Measurements from ENCODE around the gene ZNF333.
A peak's percentile ranks its signal among the peaks of the same experiment; 100 is the strongest.

Gene ZNF333

DNA sequence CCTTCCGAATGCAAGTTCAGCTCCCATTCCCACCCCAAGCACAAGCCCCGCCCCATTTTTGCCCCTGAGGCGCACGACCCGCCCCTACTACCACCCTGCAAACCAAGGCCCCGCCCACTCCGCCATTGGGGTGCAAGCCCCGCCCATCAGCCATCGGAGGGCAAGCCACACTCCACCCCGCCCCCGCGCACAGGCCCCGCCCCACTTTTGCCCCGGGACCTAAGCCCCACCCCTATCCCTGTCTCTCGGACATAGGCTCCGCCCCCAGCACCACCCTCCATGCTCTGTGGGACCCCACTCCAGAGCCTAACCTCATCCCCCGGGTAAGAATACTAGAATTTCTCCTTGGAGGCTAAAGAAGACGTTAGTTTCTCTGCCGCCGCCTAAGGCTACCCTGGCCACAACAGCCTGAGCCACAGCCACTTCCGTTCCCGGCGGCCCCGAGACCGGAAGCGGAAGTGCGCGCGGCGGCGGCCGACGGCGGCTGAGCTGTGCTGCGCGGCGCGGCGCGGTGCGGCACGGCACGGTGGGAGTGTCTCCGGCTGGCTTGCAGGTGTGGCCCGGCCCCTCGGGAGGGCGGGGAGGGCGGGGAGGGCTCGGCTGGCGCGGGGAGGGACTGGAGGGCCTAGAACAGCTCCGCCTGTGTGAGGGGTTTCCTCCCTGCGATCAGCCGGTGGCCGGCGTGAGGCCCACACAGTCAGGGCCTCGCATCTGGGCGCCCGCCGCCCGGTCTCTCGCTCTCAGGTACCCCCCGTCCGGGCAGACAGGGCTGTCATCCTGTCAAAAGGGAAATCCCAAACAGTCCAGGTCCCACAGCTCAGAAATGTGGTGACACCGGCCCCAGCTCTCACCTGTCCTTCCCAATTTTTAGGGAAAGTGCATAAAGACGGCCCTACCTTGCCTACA is at the start of gene ZNF333:
TSS of gene ZNF333 (plus strand) at position 451 of the 906 bp plus-strand sequence. CDS start 3,444 bp downstream, outside the sequence.
- H3K27ac ChIP-seq (ENCODE audit: low read length), result peak within 1 kb of the TSS; percentile 87
- H3K36me3 ChIP-seq (ENCODE audit: control insufficient read depth in 2 of 2, insufficient read depth in 2 of 2, low read length in 2 of 2), result peaks cover 4 to 10% of the 10 kb centered on the region in 2 donors
- H3K27me3 ChIP-seq (ENCODE audit: control insufficient read depth in 1 of 2, insufficient read depth in 2 of 2, low read length in 2 of 2), result no peaks in the 10 kb centered on the region
- H3K9ac ChIP-seq (ENCODE audit: low read length in 2 of 2), result peak within 1 kb of the TSS; percentile 88 to 91
- H3K4me3 ChIP-seq (ENCODE audit: low read length in 2 of 2), result peak within 1 kb of the TSS; percentile 89 to 92
- H3K9me3 ChIP-seq (ENCODE audit: control insufficient read depth in 2 of 2, low read length in 2 of 2), result no peaks in the 10 kb centered on the region
- H3K4me1 ChIP-seq (ENCODE audit: control insufficient read depth, insufficient read depth, low read length), result peaks cover 2% of the 10 kb centered on the region

GRCh38 chr19:14648506-14648905 is 41.3 kb upstream of the ZNF333 start:
- Histone ChIP-seq H3K36me3 (ENCODE audit: control insufficient read depth in 2 of 2, insufficient read depth in 2 of 2, low read length in 2 of 2) (no peaks in the 10 kb centered on the region), H3K9me3 (ENCODE audit: control insufficient read depth in 2 of 2, low read length in 2 of 2) (peaks cover 0 to under 1% of the 10 kb centered on the region in 2 donors), H3K27ac (ENCODE audit: low read length) (no peak overlapping the region), H3K27me3 (ENCODE audit: control insufficient read depth in 1 of 2, insufficient read depth in 2 of 2, low read length in 2 of 2) (peaks cover 0 to 3% of the 10 kb centered on the region in 2 donors), H3K4me1 (ENCODE audit: control insufficient read depth, insufficient read depth, low read length) (no peaks in the 10 kb centered on the region), H3K9ac (ENCODE audit: low read length in 2 of 2) (no peak overlapping the region), H3K4me3 (ENCODE audit: low read length in 2 of 2) (no peak overlapping the region)

GRCh38 chr19:14649020-14649419 is 40.8 kb upstream of the ZNF333 start:
- Histone ChIP-seq H3K4me1 (ENCODE audit: control insufficient read depth, insufficient read depth, low read length) (no peaks in the 10 kb centered on the region), H3K36me3 (ENCODE audit: control insufficient read depth in 2 of 2, insufficient read depth in 2 of 2, low read length in 2 of 2) (no peaks in the 10 kb centered on the region), H3K9me3 (ENCODE audit: control insufficient read depth in 2 of 2, low read length in 2 of 2) (no peaks in the 10 kb centered on the region)

DNA sequence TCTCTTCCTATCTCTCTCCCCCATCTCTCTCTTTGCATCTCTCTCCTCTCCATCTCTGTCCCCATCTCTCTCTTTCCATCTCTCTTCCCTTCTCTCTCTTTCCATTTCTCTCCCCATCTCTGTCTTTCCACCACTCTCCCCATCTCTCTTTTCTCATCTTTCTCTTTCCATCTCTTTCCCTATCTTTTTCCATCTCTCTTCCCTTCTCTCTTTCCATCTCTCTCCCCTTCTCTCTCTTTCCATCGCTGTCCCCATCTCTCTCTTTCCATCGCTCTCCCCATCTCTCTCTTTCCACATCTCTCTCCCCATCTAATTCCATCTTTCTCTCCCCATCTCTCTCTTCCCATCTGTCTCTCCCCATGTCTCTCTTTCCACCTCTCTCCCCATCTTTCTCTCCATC is 39.7 kb upstream of the ZNF333 start:
- Histone ChIP-seq H3K27me3 (ENCODE audit: control insufficient read depth in 1 of 2, insufficient read depth in 2 of 2, low read length in 2 of 2) (peaks cover 0 to 3% of the 10 kb centered on the region in 2 donors), H3K27ac (ENCODE audit: low read length) (no peak overlapping the region), H3K36me3 (ENCODE audit: control insufficient read depth in 2 of 2, insufficient read depth in 2 of 2, low read length in 2 of 2) (no peaks in the 10 kb centered on the region), H3K9ac (ENCODE audit: low read length in 2 of 2) (no peak overlapping the region), H3K4me1 (ENCODE audit: control insufficient read depth, insufficient read depth, low read length) (no peaks in the 10 kb centered on the region), H3K9me3 (ENCODE audit: control insufficient read depth in 2 of 2, low read length in 2 of 2) (no peaks in the 10 kb centered on the region), H3K4me3 (ENCODE audit: low read length in 2 of 2) (no peak overlapping the region)

More at GRCh38 chr19:14649020-14649419, 40.8 kb upstream of the ZNF333 start:
- Histone ChIP-seq H3K27ac (ENCODE audit: low read length) (no peak overlapping the region), H3K27me3 (ENCODE audit: control insufficient read depth in 1 of 2, insufficient read depth in 2 of 2, low read length in 2 of 2) (peaks cover 0 to 3% of the 10 kb centered on the region in 2 donors), H3K9ac (ENCODE audit: low read length in 2 of 2) (no peak overlapping the region), H3K4me3 (ENCODE audit: low read length in 2 of 2) (no peak overlapping the region)

DNA sequence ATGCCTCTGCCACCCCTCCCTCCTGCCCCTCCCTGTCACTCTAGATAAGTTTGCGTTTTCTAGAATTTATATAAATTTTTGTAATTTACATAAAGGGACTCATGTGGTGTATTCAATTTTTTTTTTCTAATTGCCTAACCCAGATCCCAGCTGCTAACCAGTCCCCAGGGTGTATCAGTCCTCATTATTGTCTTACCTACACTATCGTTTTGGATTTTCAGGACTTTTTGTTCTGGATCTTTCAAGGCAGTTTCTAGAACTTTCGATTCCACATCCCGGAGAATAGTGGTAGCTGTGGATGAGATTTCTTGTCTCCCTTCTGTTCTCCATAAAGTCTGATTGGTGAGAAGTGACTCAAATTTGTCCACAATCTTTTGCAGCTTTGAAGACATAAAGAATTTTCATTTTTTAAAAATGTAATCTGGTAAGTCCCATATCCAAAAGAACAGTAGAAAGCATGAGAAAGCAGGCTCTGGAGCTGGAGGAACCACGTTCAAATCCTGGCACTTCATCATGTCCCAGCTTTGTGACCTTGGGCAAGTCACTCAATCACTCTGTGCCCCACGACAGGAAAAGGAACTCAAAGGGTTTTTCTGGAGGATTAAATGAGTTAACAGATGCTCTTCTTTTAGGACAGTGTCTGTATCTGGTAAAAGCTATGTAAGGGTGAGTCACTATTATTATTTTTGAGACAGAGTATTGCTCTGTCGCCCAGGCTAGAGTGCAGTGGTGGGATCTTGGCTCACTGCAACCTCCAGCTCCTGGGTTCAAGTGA is 34.9 kb upstream of the ZNF333 start:
- Histone ChIP-seq H3K27me3 (ENCODE audit: control insufficient read depth in 1 of 2, insufficient read depth in 2 of 2, low read length in 2 of 2) (peaks cover 0 to 3% of the 10 kb centered on the region in 2 donors), H3K4me1 (ENCODE audit: control insufficient read depth, insufficient read depth, low read length) (no peaks in the 10 kb centered on the region), H3K9ac (ENCODE audit: low read length in 2 of 2) (no peak overlapping the region), H3K9me3 (ENCODE audit: control insufficient read depth in 2 of 2, low read length in 2 of 2) (no peaks in the 10 kb centered on the region), H3K36me3 (ENCODE audit: control insufficient read depth in 2 of 2, insufficient read depth in 2 of 2, low read length in 2 of 2) (no peaks in the 10 kb centered on the region), H3K4me3 (ENCODE audit: low read length in 2 of 2) (no peak overlapping the region), H3K27ac (ENCODE audit: low read length) (no peak overlapping the region)

- Histone ChIP-seq H3K36me3 (ENCODE audit: control insufficient read depth in 2 of 2, insufficient read depth in 2 of 2, low read length in 2 of 2) (no peaks in the 10 kb centered on the region), H3K4me1 (ENCODE audit: control insufficient read depth, insufficient read depth, low read length) (no peaks in the 10 kb centered on the region), H3K9me3 (ENCODE audit: control insufficient read depth in 2 of 2, low read length in 2 of 2) (no peaks in the 10 kb centered on the region), H3K9ac (ENCODE audit: low read length in 2 of 2) (no peak overlapping the region), H3K27ac (ENCODE audit: low read length) (no peak overlapping the region), H3K27me3 (ENCODE audit: control insufficient read depth in 1 of 2, insufficient read depth in 2 of 2, low read length in 2 of 2) (peaks cover 0 to 2% of the 10 kb centered on the region in 2 donors), H3K4me3 (ENCODE audit: low read length in 2 of 2) (no peak overlapping the region)
Observed at GRCh38 chr19:14655726-14656125, 34.1 kb upstream of the ZNF333 start.

- Histone ChIP-seq H3K36me3 (ENCODE audit: control insufficient read depth in 2 of 2, insufficient read depth in 2 of 2, low read length in 2 of 2) (no peaks in the 10 kb centered on the region), H3K4me3 (ENCODE audit: low read length in 2 of 2) (no peak overlapping the region), H3K9me3 (ENCODE audit: control insufficient read depth in 2 of 2, low read length in 2 of 2) (no peaks in the 10 kb centered on the region), H3K27me3 (ENCODE audit: control insufficient read depth in 1 of 2, insufficient read depth in 2 of 2, low read length in 2 of 2) (no peaks in the 10 kb centered on the region), H3K9ac (ENCODE audit: low read length in 2 of 2) (no peak overlapping the region), H3K27ac (ENCODE audit: low read length) (no peak overlapping the region), H3K4me1 (ENCODE audit: control insufficient read depth, insufficient read depth, low read length) (no peaks in the 10 kb centered on the region)
Observed at GRCh38 chr19:14659874-14660489, 29.9 kb upstream of the ZNF333 start.

DNA sequence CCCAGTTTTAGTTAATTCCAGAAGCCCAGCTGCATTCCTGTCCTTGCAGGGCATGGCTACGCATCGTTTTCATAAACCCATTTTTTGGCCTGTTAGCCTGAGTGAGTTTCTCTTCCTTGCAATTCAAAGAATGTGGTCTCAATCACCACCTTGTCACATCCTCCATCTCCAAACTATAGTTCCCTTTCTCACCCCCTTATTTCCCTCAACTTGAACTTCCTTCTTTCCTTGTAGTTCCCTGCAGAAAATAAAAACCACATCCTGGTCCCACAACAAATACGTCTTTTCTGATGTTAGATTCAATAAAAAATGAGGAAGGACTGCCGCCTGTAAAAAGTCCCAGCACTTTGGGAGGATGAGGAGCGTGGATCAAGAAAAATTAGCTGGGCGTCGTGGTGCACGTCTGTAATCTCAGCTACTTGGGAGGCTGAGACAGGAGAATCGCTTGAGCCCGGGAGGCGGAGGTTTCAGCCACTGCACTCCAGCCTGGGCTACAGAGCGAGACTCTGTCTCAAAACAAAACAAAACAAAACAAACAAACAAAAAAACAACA is 28.4 kb upstream of the ZNF333 start:
- H3K36me3 ChIP-seq (ENCODE audit: control insufficient read depth in 2 of 2, insufficient read depth in 2 of 2, low read length in 2 of 2), result no peaks in the 10 kb centered on the region
- no peaks in the 10 kb centered on the region for H3K27me3 ChIP-seq (ENCODE audit: control insufficient read depth in 1 of 2, insufficient read depth in 2 of 2, low read length in 2 of 2)
- no peaks in the 10 kb centered on the region for H3K4me1 ChIP-seq (ENCODE audit: control insufficient read depth, insufficient read depth, low read length)
- no peak overlapping the region for H3K4me3 ChIP-seq (ENCODE audit: low read length in 2 of 2)
- H3K9me3 ChIP-seq (ENCODE audit: control insufficient read depth in 2 of 2, low read length in 2 of 2), result no peaks in the 10 kb centered on the region
- H3K27ac ChIP-seq (ENCODE audit: low read length), result no peak overlapping the region
- H3K9ac ChIP-seq (ENCODE audit: low read length in 2 of 2), result no peak overlapping the region

- H3K27ac ChIP-seq (ENCODE audit: low read length), result no peak overlapping the region
- no peak overlapping the region for H3K9ac ChIP-seq (ENCODE audit: low read length in 2 of 2)
- no peaks in the 10 kb centered on the region for H3K36me3 ChIP-seq (ENCODE audit: control insufficient read depth in 2 of 2, insufficient read depth in 2 of 2, low read length in 2 of 2)
- peaks cover 0 to 5% of the 10 kb centered on the region in 2 donors for H3K27me3 ChIP-seq (ENCODE audit: control insufficient read depth in 1 of 2, insufficient read depth in 2 of 2, low read length in 2 of 2)
- H3K9me3 ChIP-seq (ENCODE audit: control insufficient read depth in 2 of 2, low read length in 2 of 2), result peaks cover 9% of the 10 kb centered on the region in 2 donors
- H3K4me1 ChIP-seq (ENCODE audit: control insufficient read depth, insufficient read depth, low read length), result no peaks in the 10 kb centered on the region
- H3K4me3 ChIP-seq (ENCODE audit: low read length in 2 of 2), result no peak overlapping the region
Observed at GRCh38 chr19:14669940-14670339, 19.9 kb upstream of the ZNF333 start.

GRCh38 chr19:14670408-14670807 is 19.4 kb upstream of the ZNF333 start:
- Histone ChIP-seq H3K27ac (ENCODE audit: low read length) (no peak overlapping the region), H3K9ac (ENCODE audit: low read length in 2 of 2) (no peak overlapping the region), H3K27me3 (ENCODE audit: control insufficient read depth in 1 of 2, insufficient read depth in 2 of 2, low read length in 2 of 2) (peaks cover 0 to 5% of the 10 kb centered on the region in 2 donors), H3K4me3 (ENCODE audit: low read length in 2 of 2) (no peak overlapping the region), H3K4me1 (ENCODE audit: control insufficient read depth, insufficient read depth, low read length) (no peaks in the 10 kb centered on the region), H3K9me3 (ENCODE audit: control insufficient read depth in 2 of 2, low read length in 2 of 2) (peaks cover 9% of the 10 kb centered on the region in 2 donors), H3K36me3 (ENCODE audit: control insufficient read depth in 2 of 2, insufficient read depth in 2 of 2, low read length in 2 of 2) (no peaks in the 10 kb centered on the region)
